Suprapubic skin (tissue), 3 donors: ENCODE results near the gene STX2.

Experiments used
- EP300 ChIP-seq: sonication (generic); formaldehyde crosslinking; IDR thresholded peaks from one replicate; pipeline ENCODE4 v1.6.1; 2017; ENCODE audit warnings: antibody characterized with exemption
- POLR2A ChIP-seq, 2 donors: fragments of 450-650 bp; IDR thresholded peaks; one replicate each; pipeline ENCODE4 v1.6.1; 2017; ENCODE audit warnings: antibody characterized with exemption in 2 of 2, mild to moderate bottlenecking in 2 of 2, moderate library complexity in 2 of 2
- TF ChIP-seq, protein P1 (sequence below), 2 donors: fragments of 200-600 bp in 1 of 2; fragments of 450-650 bp in 1 of 2; sonication (generic) in 1 of 2; IDR thresholded peaks; one replicate each; pipeline ENCODE4 v1.5.1; 2016 to 2019; ENCODE audit warnings: antibody characterized with exemption in 2 of 2, mild to moderate bottlenecking in 1 of 2, moderate library complexity in 1 of 2

DNA sequence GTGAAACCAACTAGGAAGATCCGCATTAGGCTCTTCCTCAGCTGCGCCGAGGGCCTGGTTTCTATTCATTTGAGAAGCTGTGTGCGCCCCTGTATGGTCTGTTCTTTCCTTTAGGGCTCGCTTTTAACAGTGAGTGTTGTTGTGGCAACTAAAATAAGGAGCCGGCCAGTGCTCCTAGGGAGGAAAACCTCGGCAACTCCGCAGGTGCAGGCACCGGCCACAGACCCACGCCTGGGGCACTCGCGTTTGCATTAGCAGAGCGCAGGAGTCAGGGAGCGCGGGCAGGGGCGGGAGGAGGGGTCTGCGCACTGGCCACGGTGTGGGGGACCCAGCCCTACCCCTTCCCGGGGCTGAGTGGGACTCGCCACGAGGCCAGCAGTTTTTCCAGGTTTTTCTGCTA is 50.5 kb downstream of the STX2 start:
- TF ChIP-seq EP300 = no peak
- TF ChIP-seq, protein P1, sequence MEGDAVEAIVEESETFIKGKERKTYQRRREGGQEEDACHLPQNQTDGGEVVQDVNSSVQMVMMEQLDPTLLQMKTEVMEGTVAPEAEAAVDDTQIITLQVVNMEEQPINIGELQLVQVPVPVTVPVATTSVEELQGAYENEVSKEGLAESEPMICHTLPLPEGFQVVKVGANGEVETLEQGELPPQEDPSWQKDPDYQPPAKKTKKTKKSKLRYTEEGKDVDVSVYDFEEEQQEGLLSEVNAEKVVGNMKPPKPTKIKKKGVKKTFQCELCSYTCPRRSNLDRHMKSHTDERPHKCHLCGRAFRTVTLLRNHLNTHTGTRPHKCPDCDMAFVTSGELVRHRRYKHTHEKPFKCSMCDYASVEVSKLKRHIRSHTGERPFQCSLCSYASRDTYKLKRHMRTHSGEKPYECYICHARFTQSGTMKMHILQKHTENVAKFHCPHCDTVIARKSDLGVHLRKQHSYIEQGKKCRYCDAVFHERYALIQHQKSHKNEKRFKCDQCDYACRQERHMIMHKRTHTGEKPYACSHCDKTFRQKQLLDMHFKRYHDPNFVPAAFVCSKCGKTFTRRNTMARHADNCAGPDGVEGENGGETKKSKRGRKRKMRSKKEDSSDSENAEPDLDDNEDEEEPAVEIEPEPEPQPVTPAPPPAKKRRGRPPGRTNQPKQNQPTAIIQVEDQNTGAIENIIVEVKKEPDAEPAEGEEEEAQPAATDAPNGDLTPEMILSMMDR (IDR thresholded peaks at IDR 0.05) = no peak
- TF ChIP-seq POLR2A (IDR thresholded peaks at IDR 0.05) = no peak
